ENCODE results near the gene DDX31.

- TF ChIP-seq EZH2 (IDR thresholded peaks at IDR 0.05) (no peak), CEBPB (IDR thresholded peaks at IDR 0.05; ENCODE audit: low read depth) (no peak), CTCF (IDR thresholded peaks at IDR 0.05 in 2 of 3, conservative IDR thresholded peaks at IDR 0.05 in 1 of 3; ENCODE audit: borderline replicate concordance in 1 of 3, insufficient read depth in 1 of 3, low read depth in 2 of 3, low read length in 2 of 3) (no peak), POLR2A (IDR thresholded peaks at IDR 0.05; ENCODE audit: borderline replicate concordance, extremely low read depth, insufficient read depth, insufficient read length) (no peak), TCF7L2 (IDR thresholded peaks at IDR 0.05; ENCODE audit: borderline replicate concordance, extremely low read depth, insufficient read depth, insufficient read length) (no peak), SP1 (IDR thresholded peaks at IDR 0.05; ENCODE audit: low read depth) (no peak), POLR2AphosphoS5 (IDR thresholded peaks at IDR 0.05; ENCODE audit: low read depth, low read length) (no peak), SRF (IDR thresholded peaks at IDR 0.05; ENCODE audit: low read depth) (no peak), EGR1 (IDR thresholded peaks at IDR 0.05; ENCODE audit: low read depth) (no peak), REST (IDR thresholded peaks at IDR 0.05; ENCODE audit: low read depth) (no peak), ATF3 (IDR thresholded peaks at IDR 0.05) (no peak), ZNF274 (IDR thresholded peaks at IDR 0.05; ENCODE audit: low read depth, low read length) (no peak), RAD21 (IDR thresholded peaks at IDR 0.05; ENCODE audit: low read depth) (no peak)
Measured at GRCh38 chr9:132616725-132617124, 53.1 kb downstream of the DDX31 start.
